Tibial artery (tissue), 4 donors: ENCODE measurements around the gene SCNM1.

Experiments used
- DNase-seq, 2 donors: peaks; one replicate each; pipeline ENCODE4 v3.0.0-alpha.2; 2019
- H3K27ac ChIP-seq, 2 donors: fragments of 200-600 bp; sonication (generic) in 1 of 2; 1 replicate in 1 of 2; 2 replicates in 1 of 2; pipeline ENCODE4 v1.5.1; 2018 to 2019; ENCODE audit warnings: mild to moderate bottlenecking in 1 of 2
- H3K27me3 ChIP-seq, 2 donors: fragments of 200-600 bp; sonication (generic) in 1 of 2; one replicate each; pipeline versions ENCODE4 v1.5.1 to v1.6.0; 2016 to 2019
- H3K36me3 ChIP-seq, 3 donors: fragments of 200-600 bp; sonication (generic) in 2 of 3; one replicate each; pipeline ENCODE4 v1.5.1; 2016 to 2019; ENCODE audit warnings: mild to moderate bottlenecking in 2 of 3
- H3K4me1 ChIP-seq, 4 donors: fragments of 200-600 bp; sonication (generic) in 2 of 4; 1 replicate in 3 of 4; 2 replicates in 1 of 4; pipeline ENCODE4 v1.5.1; 2016 to 2019
- H3K4me3 ChIP-seq, 2 donors: fragments of 200-600 bp; sonication (generic) in 1 of 2; 1 replicate in 1 of 2; 2 replicates in 1 of 2; pipeline ENCODE4 v1.5.1; 2018 to 2019; ENCODE audit warnings: mild to moderate bottlenecking in 2 of 2
- H3K9me3 ChIP-seq, 3 donors: fragments of 200-600 bp; sonication (generic) in 1 of 3; one replicate each; pipeline ENCODE4 v1.5.1; 2016 to 2019
- CTCF ChIP-seq, 2 experiments: fragments of 200-600 bp in 1 of 2; fragments of 450-650 bp in 1 of 2; IDR thresholded peaks; one replicate each; pipeline ENCODE4 v1.5.1; 2017 to 2019; ENCODE audit warnings: antibody characterized with exemption in 2 of 2, mild to moderate bottlenecking in 1 of 2, moderate library complexity in 1 of 2
- intact Hi-C: fragments of 100-400 bp; cut with DNase I; formaldehyde crosslinking; loops from one replicate; pipeline ENCODE4 v1.15.0; 2023; ENCODE audit warnings: low total_unique reads

The SCNM1 gene

GRCh38 chr1:151165738-151166504 is at the start of gene SCNM1, which contains the start of gene LYSMD1:
Gene SCNM1 (plus strand): TSS chr1:151166144. CDS start chr1:151166153, 9 bp downstream.
Gene LYSMD1 (minus strand): TSS chr1:151165902. CDS start chr1:151165258, 644 bp downstream.
- Histone ChIP-seq H3K4me3 (peak within 1 kb of the TSS; percentile 67 to 76), H3K27me3 (no peaks in the 10 kb centered on the region), H3K9me3 (no peaks in the 10 kb centered on the region), H3K27ac (peak within 1 kb of the TSS; percentile 92 to 96), H3K36me3 (peaks cover 17 to 53% (median 36%) of the 10 kb centered on the region in 3 donors), H3K4me1 (peaks cover 0 to 33% (median 17%) of the 10 kb centered on the region in 4 donors)
- peak; percentile 97 to 99 for DNase-seq
- intact Hi-C loops: no loop called here
- TF ChIP-seq CTCF (IDR thresholded peaks at IDR 0.05): peak in 1 of 2 experiments; percentile 50

GRCh38 chr1:151124763-151125403 is 41.1 kb upstream of the SCNM1 start:
- Histone ChIP-seq H3K27ac (no peak overlapping the region), H3K27me3 (no peaks in the 10 kb centered on the region), H3K36me3 (peaks cover 0 to 43% (median 5%) of the 10 kb centered on the region in 3 donors), H3K4me1 (no peaks in the 10 kb centered on the region), H3K9me3 (no peaks in the 10 kb centered on the region), H3K4me3 (no peak overlapping the region)
- TF ChIP-seq CTCF (IDR thresholded peaks at IDR 0.05): no peak
- intact Hi-C loops: no loop called here
- DNase-seq: peak in 1 of 2 donors; percentile 7

- Histone ChIP-seq H3K4me1 (peaks cover 0 to 14% (median 4%) of the 10 kb centered on the region in 4 donors), H3K4me3 (no peak overlapping the region)
- no peak for TF ChIP-seq CTCF (IDR thresholded peaks at IDR 0.05)
Measured at GRCh38 chr1:151128800-151129199, 37.1 kb upstream of the SCNM1 start.

GRCh38 chr1:151130987-151131586 is 34.9 kb upstream of the SCNM1 start:
- Histone ChIP-seq H3K4me1 (peaks cover 0 to 14% (median 4%) of the 10 kb centered on the region in 4 donors), H3K27ac (peak overlapping the region; percentile 57 to 64), H3K36me3 (peaks cover 0 to 22% (median 0%) of the 10 kb centered on the region in 3 donors), H3K4me3 (peak overlapping the region; percentile 40 to 54), H3K27me3 (no peaks in the 10 kb centered on the region), H3K9me3 (no peaks in the 10 kb centered on the region)
- peak in 1 of 2 experiments; percentile 4 for TF ChIP-seq CTCF (IDR thresholded peaks at IDR 0.05)
- peak; percentile 84 to 92 for DNase-seq
- intact Hi-C loops: no loop called here

More at GRCh38 chr1:151128800-151129199, 37.1 kb upstream of the SCNM1 start:
- Histone ChIP-seq H3K9me3 (no peaks in the 10 kb centered on the region), H3K27ac (no peak overlapping the region), H3K36me3 (peaks cover 0 to 6% (median 0%) of the 10 kb centered on the region in 3 donors), H3K27me3 (no peaks in the 10 kb centered on the region)
- intact Hi-C loops: no loop called here
- DNase-seq: peak in 1 of 2 donors; percentile 33

GRCh38 chr1:151131701-151132334 is 34.1 kb upstream of the SCNM1 start:
- H3K9me3 ChIP-seq: no peaks in the 10 kb centered on the region
- peak in 1 of 2 donors; percentile 70 for DNase-seq
- H3K27me3 ChIP-seq: no peaks in the 10 kb centered on the region
- peak overlapping the region; percentile 57 to 64 for H3K27ac ChIP-seq
- peak overlapping the region; percentile 40 to 54 for H3K4me3 ChIP-seq
- TF ChIP-seq CTCF (IDR thresholded peaks at IDR 0.05): no peak
- intact Hi-C loops: no loop called here
- H3K4me1 ChIP-seq: peaks cover 0 to 14% (median 4%) of the 10 kb centered on the region in 4 donors
- H3K36me3 ChIP-seq: peaks cover 0 to 29% (median 5%) of the 10 kb centered on the region in 3 donors
